ENCODE results near the gene MAFF. TPM values are rescaled to one million over a fixed set of nuclear protein-coding genes. Genes with fewer than 3 reads are reported as not detected.

Gene MAFF
- polyA plus RNA-seq, 1 donor from 2014 or later: 1.5 TPM

DNA sequence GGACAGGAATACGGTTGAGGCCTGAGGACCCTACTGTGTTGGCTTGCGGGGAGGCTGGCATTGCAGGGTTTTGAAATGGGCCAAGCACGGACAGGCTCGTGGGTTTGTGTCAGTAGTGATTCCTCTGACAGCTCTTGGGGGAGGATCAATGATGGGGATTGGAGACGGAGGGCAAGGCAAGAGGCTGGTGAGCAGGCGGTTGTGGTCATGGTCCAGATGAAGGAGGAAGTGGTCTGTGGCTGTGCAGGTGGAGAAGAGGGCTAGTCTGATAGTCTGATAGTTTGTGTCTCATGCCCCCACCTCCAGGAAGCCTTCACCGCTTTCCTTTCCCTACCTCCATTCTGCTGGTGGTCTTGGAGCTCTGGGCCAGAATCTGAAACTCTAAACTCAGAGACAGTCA lies 3.0 kb downstream of the MAFF start:
- Mint-ChIP-seq H3K9me3 (no peaks in the 10 kb centered on the region), H3K27ac (peak overlapping the region; percentile 9 to 68 (median 39)), H3K36me3 (no peaks in the 10 kb centered on the region), H3K27me3 (no peaks in the 10 kb centered on the region), H3K4me3 (peak overlapping the region; percentile 51 to 84 (median 57)), H3K4me1 (peaks cover 5 to 26% (median 24%) of the 10 kb centered on the region in 3 donors)

DNA sequence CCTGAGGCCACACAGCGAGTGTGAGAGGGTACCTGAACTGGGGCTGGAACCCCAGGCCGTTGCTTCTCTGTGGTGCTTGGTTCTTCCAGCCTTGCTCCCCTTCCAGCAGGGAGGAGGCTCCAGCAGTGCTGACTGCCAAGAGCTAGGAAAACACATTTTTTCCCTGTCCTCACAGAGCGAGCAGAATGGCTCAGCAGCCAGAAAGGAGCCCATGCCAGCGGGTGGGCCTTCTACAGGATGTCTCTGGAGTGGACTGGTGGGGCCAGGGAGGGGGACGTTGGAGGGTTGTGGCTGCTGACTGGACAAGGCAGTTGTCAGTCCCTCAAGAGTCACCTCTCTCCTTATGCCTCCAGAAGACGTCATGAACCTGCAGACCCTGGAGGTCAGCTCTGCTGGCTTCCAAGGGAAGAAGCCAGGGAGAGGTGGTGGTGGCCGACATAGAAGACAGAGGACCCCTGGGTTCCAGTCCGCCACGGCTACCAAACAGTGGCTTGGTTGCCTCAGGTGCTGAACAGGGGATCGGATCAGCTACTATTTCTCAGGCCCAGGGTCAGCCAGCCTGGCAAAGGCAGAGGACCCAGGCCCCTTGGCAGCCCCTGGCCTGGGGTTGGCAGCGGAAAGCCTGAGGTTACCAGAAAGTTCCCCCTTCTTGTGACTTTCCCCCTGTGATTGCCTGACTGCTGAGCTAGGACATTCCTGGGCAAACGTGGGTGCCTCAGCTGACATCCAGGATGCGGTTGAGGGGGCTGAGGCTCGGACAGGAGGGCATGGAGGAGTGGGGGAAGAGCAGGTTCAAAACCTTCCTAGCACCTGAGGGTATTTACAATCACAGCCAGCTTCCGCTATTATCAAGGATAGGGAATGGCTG lies 3.7 kb downstream of the MAFF start:
- peak overlapping the region in 2 of 4 donors; percentile 51 to 67 for H3K4me3 Mint-ChIP-seq
- peaks cover 5 to 24% (median 22%) of the 10 kb centered on the region in 3 donors for H3K4me1 Mint-ChIP-seq
- no peaks in the 10 kb centered on the region for H3K36me3 Mint-ChIP-seq
- no peaks in the 10 kb centered on the region for H3K9me3 Mint-ChIP-seq
- no peaks in the 10 kb centered on the region for H3K27me3 Mint-ChIP-seq
- H3K27ac Mint-ChIP-seq: peak overlapping the region; percentile 22 to 71 (median 39)

DNA sequence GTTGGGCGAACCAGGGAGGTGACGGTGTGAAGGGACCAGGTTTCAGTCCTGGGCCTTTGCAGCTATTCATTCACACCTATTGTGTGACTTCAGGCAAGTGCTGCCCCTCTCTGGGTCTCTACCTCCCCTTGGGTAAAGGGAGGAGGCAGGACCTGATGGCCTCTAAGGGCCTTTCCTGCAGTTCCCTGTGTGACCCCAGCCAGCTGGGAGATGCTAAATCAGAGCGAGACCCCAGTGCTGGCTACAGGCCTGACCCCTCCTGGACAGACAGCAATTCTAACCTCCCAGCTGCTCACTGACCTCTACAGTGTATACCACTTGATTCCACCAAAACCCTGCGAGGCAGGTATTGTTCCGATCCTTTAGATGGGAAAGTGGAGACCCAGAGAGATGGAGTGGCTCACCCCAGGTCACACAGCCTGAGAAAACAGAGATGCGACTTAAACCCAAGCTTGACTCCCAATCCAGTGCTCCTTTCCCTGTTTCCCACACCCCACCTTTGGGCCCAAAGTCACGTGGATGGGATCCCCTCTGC lies 6.2 kb downstream of the MAFF start:
- H3K9me3 Mint-ChIP-seq: no peaks in the 10 kb centered on the region
- peak overlapping the region in 1 of 3 donors; percentile 82 for H3K27ac Mint-ChIP-seq
- H3K4me1 Mint-ChIP-seq: peaks cover 5 to 18% (median 13%) of the 10 kb centered on the region in 3 donors
- H3K36me3 Mint-ChIP-seq: no peaks in the 10 kb centered on the region
- H3K27me3 Mint-ChIP-seq: no peaks in the 10 kb centered on the region
- H3K4me3 Mint-ChIP-seq: peak overlapping the region in 1 of 4 donors; percentile 27

DNA sequence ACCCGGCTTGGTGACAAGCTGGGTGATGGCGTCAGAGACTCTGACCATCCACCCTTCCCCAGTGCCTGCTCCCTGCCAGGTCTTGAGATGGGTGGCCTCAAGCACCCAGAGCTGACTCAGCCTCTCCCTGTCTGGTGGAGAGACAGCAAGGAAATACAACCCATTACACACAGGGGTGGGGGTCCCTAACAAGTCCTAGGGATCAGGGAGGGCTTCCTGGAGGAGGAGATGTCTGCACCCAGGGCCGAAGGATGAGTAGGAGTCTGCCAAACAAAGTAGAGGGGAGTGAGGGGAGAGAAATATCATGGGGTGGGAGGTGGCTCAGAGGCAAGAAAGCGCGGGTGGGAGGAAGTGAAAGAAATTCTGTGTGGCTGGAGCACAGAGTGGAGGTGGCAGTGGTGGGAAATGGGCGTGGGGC lies 6.8 kb downstream of the MAFF start:
- H3K9me3 Mint-ChIP-seq: no peaks in the 10 kb centered on the region
- no peaks in the 10 kb centered on the region for H3K36me3 Mint-ChIP-seq
- H3K27ac Mint-ChIP-seq: peak overlapping the region in 1 of 3 donors; percentile 14
- H3K4me3 Mint-ChIP-seq: no peak overlapping the region
- H3K27me3 Mint-ChIP-seq: no peaks in the 10 kb centered on the region
- H3K4me1 Mint-ChIP-seq: peaks cover 5 to 22% (median 18%) of the 10 kb centered on the region in 3 donors

DNA sequence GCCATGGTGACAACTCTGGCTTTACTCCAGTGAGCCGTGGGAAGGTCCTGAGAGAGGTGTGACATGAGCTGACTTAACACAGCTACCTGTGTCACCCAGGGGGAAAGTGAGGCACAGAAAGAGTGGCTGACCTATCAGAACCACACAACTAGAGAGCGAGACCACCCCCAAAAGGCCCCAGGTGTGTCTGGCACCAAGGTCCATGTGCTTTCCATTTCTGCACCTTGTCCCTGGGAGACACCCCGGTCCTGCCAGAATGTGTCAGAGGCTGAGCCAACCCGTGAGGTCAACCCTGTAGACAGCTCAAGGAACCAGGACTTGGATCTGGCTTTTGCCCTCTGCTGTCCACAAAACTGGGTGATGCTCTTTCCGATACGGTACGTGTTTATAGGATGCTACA lies 9.8 kb downstream of the MAFF start:
- H3K27ac Mint-ChIP-seq: no peak overlapping the region

DNA sequence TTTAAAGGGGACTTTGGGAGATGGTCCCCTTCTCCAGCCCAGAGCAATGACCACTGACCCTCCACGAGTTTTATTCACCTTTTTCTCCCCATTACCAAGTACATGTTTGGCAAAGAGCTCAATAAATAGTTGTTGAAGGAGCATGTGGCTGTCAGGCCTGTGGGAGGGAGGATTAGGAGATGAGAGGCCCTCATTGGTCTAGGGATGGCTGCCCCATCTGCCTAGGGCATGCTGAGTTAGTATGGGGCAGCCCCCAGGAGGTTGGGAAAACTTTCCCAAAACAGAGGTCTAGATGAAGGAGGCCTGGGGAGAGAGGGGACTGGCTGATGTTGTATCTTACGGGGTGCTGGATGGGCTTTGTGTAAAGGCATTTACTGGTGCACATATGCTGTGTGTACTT lies 10.6 kb downstream of the MAFF start:
- Mint-ChIP-seq H3K27ac (peak overlapping the region in 1 of 3 donors; percentile 14), H3K27me3 (no peaks in the 10 kb centered on the region), H3K4me1 (peaks cover 0 to 12% (median 11%) of the 10 kb centered on the region in 3 donors), H3K36me3 (no peaks in the 10 kb centered on the region), H3K9me3 (no peaks in the 10 kb centered on the region), H3K4me3 (no peak overlapping the region)

More for the DNA sequence above, 9.8 kb downstream of the MAFF start:
- H3K4me3 Mint-ChIP-seq: no peak overlapping the region
- no peaks in the 10 kb centered on the region for H3K27me3 Mint-ChIP-seq
- no peaks in the 10 kb centered on the region for H3K36me3 Mint-ChIP-seq
- no peaks in the 10 kb centered on the region for H3K9me3 Mint-ChIP-seq
- H3K4me1 Mint-ChIP-seq: peaks cover 0 to 12% (median 11%) of the 10 kb centered on the region in 3 donors

DNA sequence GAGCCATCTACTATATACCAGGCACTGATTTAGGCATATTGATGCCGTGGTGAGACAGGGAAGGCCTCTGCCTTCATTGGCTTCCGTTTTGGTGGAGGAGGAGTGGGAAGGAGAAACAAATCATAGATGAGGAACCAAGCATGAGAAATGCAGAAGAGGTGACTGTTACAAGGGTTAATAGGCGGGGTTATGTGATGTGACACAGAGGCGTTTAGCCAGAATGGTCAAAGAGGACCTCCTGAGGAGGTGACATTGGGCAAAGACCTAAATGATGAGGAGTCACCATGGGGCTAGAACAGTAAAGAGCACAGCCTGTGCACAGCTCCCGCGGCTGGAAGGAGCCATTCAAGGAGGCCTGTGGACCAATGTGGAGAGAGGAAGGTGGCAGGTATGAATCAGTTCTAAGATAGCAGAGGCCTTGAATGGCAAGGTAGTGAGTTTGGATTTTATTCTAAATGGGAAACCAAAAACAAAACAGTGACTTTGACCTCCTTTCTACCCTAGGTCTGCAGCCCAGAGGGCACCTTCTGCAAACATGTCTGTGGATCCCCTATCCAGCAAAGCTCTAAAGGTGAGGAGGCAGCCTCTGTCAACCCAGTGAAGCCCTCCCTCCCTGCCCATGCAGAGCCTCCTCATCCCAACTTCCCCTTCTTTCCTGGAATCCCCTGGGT lies 11.7 kb downstream of the MAFF start:
- no peaks in the 10 kb centered on the region for H3K9me3 Mint-ChIP-seq
- H3K4me3 Mint-ChIP-seq: peak overlapping the region in 3 of 4 donors; percentile 19 to 41 (median 27)
- H3K27ac Mint-ChIP-seq: peak overlapping the region in 1 of 3 donors; percentile 18
- H3K4me1 Mint-ChIP-seq: peaks cover 0 to 14% (median 11%) of the 10 kb centered on the region in 3 donors
- H3K36me3 Mint-ChIP-seq: no peaks in the 10 kb centered on the region
- H3K27me3 Mint-ChIP-seq: no peaks in the 10 kb centered on the region

DNA sequence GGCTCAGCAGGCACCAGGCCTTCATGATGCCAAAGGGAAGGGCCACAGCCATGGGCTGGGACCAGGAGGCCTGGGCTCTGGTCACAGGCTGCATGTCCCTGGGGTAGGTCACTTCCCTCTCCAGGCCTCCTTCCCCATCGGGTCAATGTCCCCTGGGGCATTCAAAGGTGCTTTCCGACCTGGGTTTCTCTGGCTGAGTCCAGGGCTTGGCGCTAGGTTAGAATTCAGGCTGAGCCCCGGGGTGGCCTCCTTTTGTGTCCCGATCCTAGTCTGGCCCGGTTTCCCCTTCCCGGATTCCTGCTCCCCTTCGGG lies 12.2 kb downstream of the MAFF start:
- H3K27me3 Mint-ChIP-seq: no peaks in the 10 kb centered on the region
- H3K36me3 Mint-ChIP-seq: no peaks in the 10 kb centered on the region
- peaks cover 0 to 14% (median 9%) of the 10 kb centered on the region in 3 donors for H3K4me1 Mint-ChIP-seq
- no peaks in the 10 kb centered on the region for H3K9me3 Mint-ChIP-seq
- H3K4me3 Mint-ChIP-seq: peak overlapping the region in 3 of 4 donors; percentile 72 to 88 (median 85)
- peak overlapping the region in 1 of 3 donors; percentile 35 for H3K27ac Mint-ChIP-seq

DNA sequence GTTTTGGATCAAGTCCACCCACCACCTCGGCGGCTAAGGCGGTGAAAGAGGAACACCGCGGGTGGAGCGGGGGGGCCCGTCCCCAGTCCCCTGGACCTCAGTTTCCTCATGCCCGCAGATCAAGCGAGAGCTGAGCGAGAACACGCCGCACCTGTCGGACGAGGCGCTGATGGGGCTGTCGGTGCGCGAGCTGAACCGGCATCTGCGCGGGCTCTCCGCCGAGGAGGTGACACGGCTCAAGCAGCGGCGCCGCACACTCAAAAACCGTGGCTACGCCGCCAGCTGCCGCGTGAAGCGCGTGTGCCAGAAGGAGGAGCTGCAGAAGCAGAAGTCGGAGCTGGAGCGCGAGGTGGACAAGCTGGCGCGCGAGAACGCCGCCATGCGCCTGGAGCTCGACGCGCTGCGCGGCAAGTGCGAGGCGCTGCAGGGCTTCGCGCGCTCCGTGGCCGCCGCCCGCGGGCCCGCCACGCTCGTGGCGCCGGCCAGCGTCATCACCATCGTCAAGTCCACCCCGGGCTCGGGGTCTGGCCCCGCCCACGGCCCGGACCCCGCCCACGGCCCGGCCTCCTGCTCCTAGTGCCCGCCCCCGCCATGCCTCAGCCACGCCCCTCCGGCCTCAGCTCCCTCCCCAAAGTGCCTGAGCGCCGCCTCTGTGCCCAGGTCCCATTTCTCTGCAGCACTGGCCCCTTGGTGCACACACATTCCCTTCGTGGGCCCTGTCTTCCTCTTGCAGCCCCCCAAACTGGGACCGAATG lies 12.7 kb downstream of the MAFF start:
- Mint-ChIP-seq H3K36me3 (no peaks in the 10 kb centered on the region), H3K9me3 (no peaks in the 10 kb centered on the region), H3K4me3 (peak overlapping the region; percentile 72 to 88 (median 84)), H3K27ac (peak overlapping the region in 1 of 3 donors; percentile 35), H3K27me3 (no peaks in the 10 kb centered on the region), H3K4me1 (peaks cover 0 to 16% (median 9%) of the 10 kb centered on the region in 3 donors)

DNA sequence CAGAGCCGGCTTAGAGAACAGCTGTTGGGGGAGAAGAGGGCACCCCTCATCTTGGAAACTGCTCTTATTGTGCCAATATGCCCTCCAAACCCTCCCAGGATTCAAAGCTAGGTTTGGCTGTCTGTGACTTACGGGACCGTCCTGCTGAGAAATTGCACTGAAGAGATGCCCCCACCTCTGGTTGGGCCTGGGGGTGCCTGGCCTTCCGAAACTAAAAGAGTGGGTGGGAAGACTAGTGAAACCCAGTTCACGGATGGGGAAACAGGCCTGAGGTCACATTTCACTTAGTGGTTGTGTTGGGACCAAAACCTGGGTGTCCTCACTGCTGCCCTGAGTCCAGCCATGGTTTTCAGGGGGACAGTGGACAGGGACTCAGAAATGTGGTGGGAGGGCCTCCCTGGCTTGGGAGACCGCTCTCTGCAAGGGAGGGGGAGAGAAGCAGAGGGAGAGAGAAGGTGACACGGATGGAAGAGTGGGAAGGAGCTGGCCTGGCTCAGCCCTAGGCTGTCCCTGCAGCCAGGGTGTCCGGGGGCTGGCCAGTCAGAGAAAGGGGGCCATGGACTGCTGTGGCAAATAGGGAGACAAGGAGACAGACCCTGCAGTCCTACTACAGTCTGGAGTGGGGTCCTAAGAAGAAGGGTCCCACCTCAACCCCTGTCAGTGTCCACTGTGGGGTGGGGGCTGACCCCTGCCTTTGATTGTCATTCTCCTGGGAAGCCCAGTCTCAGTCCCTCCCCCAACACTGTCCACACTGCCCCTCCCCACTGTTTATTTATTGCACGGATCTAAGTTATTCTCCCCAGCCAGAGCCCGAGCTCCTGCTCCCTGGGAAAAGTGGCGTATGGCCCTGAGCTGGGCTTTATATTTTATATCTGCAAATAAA lies 13.6 kb downstream of the MAFF start:
- peak overlapping the region in 1 of 3 donors; percentile 16 for H3K27ac Mint-ChIP-seq
- H3K27me3 Mint-ChIP-seq: no peaks in the 10 kb centered on the region
- peaks cover 0 to 16% (median 9%) of the 10 kb centered on the region in 3 donors for H3K4me1 Mint-ChIP-seq
- no peaks in the 10 kb centered on the region for H3K36me3 Mint-ChIP-seq
- no peaks in the 10 kb centered on the region for H3K9me3 Mint-ChIP-seq
- H3K4me3 Mint-ChIP-seq: peak overlapping the region in 3 of 4 donors; percentile 38 to 70 (median 43)

DNA sequence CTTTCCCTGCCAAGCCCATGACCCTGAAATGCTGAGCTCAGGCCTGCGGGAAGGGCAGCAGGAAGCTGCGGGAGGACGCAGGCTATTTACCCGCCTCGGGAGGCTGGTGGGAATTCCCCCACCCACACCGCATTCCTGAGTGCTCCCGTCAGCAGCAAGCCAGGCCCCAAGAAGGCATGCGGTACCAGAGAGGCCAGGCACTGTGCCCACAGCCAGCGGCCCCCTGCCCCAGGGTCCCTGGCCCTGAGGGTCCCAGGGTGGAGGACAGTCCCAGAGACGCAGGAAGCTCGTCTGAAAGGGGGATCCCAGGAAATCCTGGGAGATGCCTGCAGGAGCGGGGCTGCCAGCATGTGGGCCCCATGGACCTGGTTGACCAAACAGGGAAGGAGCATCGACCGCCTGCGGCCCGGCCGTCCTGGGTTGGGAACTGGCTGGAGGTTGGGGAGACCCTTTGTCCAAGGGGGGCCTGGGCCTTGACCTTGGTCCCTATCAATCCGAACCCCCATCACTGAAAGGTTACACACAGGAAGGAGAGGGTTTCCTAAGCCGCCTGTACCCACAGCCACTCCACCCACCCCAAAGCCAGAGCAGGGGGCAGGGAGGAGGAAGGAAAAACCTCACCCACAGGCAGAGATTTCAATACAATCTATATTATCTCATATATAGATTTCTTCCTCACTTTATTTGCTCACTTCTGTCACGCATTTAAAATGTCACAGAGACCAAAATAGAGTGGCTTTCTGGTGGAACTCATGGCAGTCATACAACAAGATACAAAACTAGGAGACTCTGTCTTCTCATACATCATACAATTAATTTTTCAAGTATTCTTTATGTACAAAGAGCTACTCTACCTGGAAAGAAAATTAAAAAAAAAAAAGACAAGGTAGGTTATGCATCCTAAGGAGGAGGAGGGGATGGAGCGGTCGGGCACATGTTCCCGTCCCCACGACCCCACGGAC lies 17.1 kb downstream of the MAFF start:
- Mint-ChIP-seq H3K27ac (no peak overlapping the region), H3K27me3 (no peaks in the 10 kb centered on the region), H3K36me3 (no peaks in the 10 kb centered on the region), H3K4me3 (no peak overlapping the region), H3K9me3 (no peaks in the 10 kb centered on the region), H3K4me1 (peaks cover 0 to 6% (median under 1%) of the 10 kb centered on the region in 3 donors)

DNA sequence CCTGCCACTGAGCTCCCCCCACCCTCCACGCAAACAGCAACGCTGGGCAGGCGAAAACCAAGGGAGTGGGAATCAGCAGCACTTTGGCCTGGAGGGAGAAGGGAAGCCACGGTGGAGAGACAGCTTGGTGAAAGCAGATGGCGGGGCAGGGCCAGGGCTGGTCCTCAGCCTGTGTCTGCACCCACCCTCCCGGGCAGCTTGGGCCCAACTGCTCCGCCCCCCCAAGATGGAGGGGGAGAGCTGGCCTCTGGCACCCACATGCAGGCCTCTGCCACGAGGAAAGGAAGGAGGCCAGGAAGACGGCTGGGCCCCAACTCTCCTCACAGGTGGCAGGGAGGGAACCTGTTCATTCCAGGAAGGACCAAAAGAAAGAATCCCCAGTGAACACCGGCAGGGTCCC lies 17.8 kb downstream of the MAFF start:
- H3K36me3 Mint-ChIP-seq: no peaks in the 10 kb centered on the region
- no peaks in the 10 kb centered on the region for H3K27me3 Mint-ChIP-seq
- peaks cover 0 to 5% (median 0%) of the 10 kb centered on the region in 3 donors for H3K4me1 Mint-ChIP-seq
- no peak overlapping the region for H3K27ac Mint-ChIP-seq
- no peak overlapping the region for H3K4me3 Mint-ChIP-seq
- no peaks in the 10 kb centered on the region for H3K9me3 Mint-ChIP-seq

DNA sequence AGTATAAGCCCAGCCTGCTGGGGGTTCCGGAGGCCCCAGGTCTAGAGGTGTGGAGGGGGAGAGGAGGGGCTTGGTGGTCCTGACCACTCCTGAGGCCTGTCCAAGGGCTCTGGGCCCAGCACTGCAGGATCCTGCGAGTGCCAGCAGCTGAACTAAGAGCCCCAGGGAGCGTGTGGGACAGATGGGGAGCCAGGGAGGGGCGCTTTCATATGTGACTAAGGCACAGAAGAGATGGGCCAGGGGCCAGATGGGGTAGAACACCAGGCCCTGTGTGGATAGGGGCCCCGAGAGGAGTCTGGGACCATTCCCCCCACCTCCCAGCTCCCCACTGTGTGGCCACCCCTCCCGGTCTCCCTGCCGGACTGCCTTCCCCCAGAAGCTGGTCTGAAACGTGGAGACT lies 18.4 kb downstream of the MAFF start:
- H3K36me3 Mint-ChIP-seq: no peaks in the 10 kb centered on the region
- H3K27me3 Mint-ChIP-seq: no peaks in the 10 kb centered on the region
- peak overlapping the region in 1 of 4 donors; percentile 33 for H3K4me3 Mint-ChIP-seq
- no peaks in the 10 kb centered on the region for H3K9me3 Mint-ChIP-seq
- H3K27ac Mint-ChIP-seq: no peak overlapping the region
- H3K4me1 Mint-ChIP-seq: peaks cover 0 to 3% (median 0%) of the 10 kb centered on the region in 3 donors

All from IgD-negative memory B cell (primary cell).